Smooth muscle cell of the brain vasculature (primary cell): ENCODE data around the gene KRTAP4-11.
"Not testable (repeated sequence)": the region's sequence is repeated elsewhere in the genome, so short reads cannot be mapped to it uniquely, and the experiment has no call there.

ENCODE experiments used
- DNase-seq: peaks from one replicate; pipeline ENCODE4 v3.0.0-alpha.2; 2012; ENCODE audit warnings: low read depth, low spot score

KRTAP4-11 gene

DNA sequence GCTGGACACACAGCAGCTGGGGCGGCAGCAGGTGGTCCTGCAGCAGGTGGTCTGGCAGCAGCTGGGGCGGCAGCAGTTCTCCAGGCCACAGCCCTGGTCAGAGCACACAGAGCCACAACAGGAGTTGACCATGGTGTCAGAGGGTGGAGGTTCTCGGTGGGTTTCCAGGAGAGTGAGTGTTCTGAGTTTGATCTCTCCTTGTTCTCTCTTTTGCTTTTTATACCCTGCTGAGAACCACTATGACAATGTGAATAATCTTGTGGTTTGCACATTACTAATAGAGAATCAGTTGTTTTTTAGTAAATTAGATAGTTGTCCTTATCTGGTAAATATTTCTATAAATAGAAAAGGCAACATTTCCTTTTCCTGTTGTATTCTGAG, 5.8 kb upstream of the KRTAP4-11 start, which contains the start of gene KRTAP4-12:
Gene KRTAP4-12 (minus strand): TSS at position 192 of the 381 bp plus-strand sequence. CDS start 60 bp downstream, at position 132.
- DNase-seq, result not testable (repeated sequence)

DNA sequence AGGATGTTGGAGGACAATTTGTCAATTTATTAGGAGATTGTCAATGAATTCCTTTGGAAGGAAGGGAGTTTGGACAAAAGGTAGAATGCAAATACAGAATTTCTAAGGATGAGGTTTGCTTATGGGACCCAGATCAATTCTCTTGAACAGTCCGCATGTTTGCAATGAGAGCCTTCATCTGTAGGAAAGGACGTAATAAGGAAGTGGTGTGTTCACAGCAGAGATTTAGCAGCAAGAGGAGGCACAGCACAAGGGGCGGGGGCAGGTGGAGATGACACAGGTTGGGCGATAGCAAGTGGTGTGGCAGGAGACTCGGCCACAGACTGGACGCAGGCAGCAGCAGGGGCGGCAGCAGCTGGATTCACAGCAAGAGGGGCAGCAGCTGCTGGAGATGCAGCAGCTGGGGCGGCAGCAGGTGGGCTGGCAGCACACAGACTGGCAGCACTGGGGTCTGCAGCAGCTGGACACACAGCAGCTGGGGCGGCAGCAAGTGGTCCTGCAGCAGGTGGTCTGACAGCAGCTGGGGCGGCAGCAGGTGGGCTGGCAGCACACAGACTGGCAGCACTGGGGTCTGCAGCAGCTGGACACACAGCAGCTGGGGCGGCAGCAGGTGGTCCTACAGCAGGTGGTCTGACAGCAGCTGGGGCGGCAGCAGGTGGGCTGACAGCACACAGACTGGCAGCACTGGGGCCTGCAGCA, 5.3 kb upstream of the KRTAP4-11 start:
- not testable (repeated sequence) for DNase-seq

DNA sequence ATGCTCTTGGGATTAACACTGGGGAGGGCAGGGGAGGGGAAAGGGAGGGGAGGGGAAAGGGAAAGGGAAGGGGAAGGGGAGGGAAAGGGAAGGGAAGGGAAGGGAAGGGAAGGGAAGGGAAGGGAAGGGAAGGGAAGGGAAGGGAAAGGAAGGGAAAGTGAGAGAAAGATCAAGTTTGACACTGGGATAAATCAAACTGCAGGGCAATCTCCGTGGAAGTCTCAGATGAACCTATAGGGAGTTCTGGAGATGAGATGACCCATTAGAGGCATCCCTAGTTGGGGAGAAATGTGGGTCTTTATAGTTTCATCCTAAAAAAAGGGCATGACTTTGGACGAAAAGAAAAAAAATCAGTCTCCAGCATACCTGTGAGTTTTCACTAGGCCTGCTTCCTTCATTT, 3.6 kb upstream of the KRTAP4-11 start:
- no peak for DNase-seq

DNA sequence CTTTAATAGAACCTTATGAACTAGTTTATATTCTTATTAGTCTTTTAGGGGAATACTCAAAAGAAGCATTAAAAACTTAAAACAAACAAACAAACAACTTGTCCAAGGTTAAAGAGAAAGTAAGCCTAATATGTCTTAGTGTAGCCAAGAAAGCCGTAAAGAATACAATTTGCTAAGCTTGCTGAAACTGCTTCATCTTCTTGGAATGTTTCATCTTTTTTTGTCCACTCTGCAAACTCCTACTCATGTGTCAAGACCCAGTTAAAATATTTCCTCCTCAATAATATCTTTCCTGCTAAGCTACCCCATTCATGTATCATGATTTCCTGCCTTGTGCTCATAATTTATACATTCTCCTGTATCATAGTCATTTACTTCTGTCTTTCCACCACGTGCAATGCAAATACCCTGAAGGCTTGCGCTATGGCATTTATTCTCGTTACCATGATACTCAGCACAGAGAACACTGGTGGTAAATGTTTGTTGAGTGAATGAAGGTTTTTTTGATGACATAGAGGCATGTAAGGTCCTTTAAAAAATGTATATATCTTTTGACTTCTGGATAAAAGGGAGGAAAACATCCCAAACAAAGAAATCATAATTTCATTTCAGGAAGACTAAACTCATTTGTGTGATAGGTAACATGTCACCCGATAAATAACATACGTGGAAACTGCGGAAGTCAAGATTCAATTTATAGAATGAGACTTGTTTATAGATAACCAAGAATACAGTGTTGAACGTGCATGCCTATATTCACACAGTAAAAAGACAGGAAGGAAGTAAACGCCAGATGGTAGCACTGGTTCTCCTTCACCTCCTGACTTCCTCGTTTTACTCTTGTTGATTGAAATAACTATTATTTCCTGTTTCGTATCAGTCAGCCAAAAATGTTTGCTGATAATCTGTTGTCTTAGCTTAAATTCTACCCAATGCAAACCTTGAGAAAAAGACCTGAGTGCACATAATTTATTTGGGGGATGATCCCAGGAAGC, 1.8 kb upstream of the KRTAP4-11 start:
- DNase-seq, result not testable (repeated sequence)

DNA sequence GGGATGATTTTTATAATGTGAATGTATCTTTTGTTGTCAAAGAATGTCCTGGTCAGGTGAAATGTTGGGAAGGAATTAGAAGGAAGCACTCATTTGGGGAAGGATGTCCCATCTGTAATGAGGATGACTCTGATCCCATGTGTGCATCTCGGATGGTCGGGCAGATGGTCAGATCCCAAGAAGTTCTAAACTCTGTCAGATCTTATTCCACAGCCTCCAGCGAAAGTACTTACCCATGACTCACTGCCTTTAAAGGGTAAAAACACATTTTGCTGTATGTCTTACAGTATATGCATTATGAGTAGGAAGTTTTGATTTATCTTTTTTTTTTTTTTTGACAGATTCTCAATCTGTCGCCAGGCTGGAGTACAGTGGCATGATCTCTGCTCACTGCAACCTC, 548 bp upstream of the KRTAP4-11 start:
- DNase-seq, result no peak

DNA sequence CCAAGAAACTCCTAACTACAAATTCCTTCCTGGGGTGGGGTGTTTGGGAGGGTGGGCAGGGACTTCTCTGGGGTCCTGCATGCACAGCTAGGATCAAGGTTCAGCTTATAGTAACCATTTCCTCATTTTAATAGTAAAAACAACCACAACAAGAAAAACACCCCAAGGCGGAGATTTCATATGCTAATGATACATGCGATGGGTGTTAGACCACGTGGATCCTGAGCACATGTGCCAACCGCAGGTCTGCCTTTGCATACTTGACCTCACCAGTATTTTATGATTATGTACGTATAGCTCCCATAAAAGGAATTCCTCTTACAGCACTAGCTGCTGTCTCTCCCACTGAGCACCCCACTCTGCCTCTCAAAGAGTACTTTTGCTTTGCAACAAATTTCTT, 1.9 kb downstream of the KRTAP4-11 start:
- DNase-seq, result no peak

DNA sequence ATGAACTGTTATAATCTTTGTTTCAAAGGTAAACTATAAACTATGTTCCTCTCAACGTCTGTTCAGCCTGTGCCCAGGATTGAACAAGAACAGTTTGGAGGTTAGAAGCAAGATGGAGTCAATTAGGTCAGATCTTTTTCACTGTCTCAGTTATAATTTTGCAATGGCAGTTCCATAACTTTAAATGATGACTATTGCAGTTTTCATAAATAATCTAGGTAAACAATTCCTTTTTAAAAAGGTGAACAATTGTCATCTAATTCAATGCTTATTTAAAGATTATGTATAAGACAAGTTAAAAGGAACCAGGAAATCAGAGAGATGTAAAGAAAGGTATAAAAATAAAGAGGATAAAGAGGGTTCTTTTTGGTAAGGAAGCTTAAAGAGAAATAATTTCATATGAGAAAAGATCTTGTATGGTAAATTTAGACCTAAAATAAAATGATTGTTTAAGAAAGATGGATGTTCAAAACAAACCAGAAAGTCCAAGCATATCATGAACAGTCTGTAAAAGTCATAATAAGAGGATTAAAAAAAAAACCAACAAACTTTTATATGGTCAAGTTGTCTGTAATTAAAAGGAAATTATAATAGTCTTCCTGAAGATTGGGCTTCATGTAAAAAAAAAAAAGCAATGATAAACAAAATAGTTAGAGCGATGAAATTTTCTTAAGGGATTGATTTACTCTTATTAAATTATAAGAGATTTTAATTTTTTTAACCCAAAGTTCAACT, 6.9 kb downstream of the KRTAP4-11 start:
- DNase-seq, result no peak

DNA sequence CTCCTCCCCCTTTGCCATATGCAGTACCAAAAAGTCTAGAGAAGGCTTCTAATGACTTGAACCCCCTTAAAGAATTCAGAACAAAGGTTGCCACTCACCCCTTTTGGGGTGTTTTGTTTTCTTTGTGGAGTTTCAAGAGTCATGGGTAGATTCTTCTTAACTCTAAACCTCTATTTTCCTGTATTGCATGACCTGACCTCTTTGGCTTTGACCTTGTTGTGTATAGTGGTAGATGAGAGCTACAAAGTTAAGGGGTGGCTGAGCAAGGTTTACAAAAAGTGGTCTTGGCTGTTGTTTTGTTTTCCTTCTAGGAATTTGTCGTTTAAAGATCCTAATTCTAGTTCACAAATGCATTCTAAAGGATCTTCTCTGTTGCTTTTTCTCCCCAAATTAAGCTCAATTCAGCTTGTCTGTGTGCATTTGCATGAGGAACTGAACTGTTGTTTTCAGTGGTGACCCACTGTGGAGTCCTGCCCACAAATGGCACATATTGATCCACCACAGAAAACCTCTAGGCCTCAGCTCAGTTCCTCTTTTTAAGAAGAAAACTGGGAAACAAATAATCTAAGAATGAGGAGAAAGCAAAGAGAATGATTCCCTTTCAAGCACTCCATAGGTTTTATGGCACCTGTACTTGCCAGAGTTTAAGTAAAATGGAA, 9.3 kb downstream of the KRTAP4-11 start:
- DNase-seq, result not testable (repeated sequence)

DNA sequence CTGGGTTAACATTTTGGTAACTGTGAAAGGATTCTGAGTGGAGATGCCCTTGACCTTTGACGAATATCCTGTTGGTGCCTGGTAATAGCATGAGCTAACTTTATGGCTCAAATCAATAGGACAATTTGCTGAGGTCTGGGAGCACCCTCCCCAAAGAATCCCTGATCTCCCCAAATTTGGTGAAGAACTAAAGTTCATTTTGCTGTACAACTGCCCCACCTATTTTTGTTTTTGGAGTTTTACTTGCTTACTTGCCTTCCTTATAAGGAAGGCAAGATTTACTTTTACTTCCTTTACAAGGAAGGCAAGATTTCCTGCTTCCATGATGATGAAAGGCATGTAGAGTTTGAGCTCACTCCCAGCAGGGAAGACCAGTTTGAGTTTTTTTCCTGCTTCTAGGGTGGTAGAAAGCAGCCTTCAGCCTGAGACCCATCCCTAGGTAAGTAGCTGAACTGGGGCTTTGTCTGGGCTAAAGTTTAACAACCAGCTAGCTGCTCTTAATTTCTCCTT, 10.2 kb downstream of the KRTAP4-11 start:
- no peak for DNase-seq

DNA sequence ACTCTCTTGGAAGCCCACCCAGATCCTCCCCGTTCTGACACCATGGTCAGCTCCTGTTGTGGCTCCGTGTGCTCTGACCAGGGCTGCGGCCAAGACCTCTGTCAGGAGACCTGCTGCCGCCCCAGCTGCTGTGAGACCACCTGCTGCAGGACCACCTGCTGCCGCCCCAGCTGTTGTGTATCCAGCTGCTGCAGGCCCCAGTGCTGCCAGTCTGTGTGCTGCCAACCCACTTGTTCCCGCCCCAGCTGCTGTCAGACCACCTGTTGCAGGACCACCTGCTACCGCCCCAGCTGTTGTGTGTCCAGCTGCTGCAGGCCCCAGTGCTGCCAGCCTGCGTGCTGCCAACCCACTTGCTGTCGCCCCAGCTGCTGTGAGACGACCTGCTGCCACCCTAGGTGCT, 12.8 kb downstream of the KRTAP4-11 start, which contains the start of gene KRTAP4-9:
Gene KRTAP4-9 (plus strand): TSS at position 43 of the 400 bp plus-strand sequence. CDS start 0 bp downstream, at position 43.
- DNase-seq, result not testable (repeated sequence)

DNA sequence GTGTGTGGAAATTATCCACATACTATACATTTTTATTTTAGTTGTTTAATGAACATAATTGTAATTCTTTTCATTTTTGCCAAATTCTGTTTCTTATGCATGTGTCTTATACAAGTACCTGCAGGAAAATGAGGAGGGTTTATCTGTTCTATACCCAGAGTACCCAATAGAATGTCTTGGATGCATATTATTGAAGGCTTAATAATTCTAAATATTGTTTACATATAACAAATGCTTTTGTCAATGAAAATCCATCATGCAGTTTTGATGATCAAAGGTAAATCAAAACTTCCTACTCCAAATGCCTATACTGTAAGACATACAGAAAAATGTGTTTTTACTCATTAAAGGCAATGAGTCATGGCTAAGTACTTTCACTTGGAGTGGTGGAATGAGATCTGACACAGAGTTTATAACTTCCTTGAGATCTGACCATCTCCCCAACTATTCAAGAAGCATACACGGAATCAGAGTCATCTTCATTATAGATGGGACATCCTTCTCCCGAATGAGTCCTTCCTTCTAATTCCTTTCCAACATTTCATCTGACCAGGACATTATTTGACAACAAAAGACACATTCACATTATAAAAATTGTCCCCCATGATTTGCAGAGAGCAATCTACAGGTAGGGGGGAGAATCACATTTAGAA, 13.7 kb downstream of the KRTAP4-11 start:
- not testable (repeated sequence) for DNase-seq

DNA sequence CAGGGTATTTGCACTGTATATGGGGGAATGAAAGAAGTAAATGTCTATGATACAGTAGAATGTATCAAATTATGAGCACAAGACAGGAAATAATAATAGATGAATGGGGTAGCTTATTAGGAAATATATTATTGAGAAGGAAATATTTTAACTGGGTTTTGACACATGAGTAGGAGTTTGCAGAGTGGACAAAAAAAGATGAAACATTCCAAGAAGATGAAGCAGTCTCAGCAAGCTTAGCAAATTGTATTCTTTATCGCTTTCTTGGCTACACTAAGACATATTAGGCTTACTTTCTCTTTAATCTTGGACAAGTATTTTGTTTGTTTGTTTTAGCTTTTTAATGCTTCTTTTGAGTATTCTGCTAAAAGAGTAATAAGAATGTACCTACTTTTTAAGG, 14.3 kb downstream of the KRTAP4-11 start:
- DNase-seq, result no peak

DNA sequence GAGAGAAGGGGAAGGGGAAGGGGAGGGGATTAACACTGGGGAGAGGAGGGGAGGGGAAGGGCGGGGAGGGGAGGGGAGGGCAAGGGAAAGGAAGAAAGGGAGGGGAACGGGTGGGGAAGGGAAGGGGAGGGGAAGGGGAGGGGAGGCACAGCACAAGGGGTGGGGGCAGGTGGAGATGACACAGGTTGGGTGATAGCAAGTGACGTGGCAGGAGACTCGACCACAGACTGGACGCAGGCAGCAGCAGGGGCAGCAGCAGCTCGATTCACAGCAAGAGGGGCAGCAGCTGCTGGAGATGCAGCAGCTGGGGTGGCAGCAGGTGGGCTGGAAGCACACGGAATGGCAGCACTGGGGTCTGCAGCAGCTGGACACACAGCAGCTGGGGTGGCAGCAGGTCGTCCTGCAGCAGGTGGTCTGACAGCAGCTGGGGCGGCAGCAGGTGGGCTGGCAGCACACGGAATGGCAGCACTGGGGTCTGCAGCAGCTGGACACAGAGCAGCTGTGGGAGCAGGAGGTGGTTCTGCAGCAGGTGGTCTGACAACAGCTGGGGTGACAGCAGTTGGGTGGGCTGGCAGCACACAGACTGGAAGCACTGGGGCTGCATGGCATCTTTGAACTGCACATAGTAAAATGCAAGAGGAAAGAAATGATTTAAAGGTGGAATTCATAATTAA, 16.4 kb downstream of the KRTAP4-11 start, which contains the start of gene KRTAP4-16:
Gene KRTAP4-16 (minus strand): TSS at position 624 of the 674 bp plus-strand sequence. CDS start 0 bp downstream, at position 624.
- DNase-seq, result no peak

DNA sequence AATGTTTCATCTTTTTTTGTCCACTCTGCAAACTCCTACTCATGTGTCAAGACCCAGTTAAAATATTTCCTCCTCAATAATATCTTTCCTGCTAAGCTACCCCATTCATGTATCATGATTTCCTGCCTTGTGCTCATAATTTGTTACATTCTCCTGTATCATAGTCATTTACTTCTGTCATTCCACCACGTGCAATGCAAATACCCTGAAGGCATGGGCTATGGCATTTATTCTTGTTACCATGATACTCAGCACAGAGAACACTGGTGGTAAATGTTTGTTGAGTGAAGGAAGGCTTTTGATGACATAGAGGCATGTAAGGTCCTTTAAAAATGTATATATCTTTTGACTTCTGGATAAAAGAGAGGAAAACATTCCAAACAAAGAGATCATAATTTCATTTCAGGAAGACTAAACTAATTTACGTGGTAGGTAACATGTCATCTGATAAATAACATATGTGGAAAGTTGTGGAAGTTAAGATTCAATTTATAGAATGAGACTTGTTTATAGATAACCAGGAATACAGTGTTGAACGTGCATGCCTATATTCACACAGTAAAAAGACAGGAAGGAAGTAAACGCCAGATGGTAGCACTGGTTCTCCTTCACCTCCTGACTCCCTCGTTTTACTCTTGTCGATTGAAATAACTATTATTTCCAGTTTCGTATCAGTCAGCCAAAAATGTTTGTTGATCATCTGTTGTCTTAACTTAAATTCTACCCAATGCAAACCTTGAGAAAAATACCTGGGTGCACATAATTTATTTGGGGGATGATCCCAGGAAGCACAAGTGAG, 18.3 kb downstream of the KRTAP4-11 start:
- not testable (repeated sequence) for DNase-seq

DNA sequence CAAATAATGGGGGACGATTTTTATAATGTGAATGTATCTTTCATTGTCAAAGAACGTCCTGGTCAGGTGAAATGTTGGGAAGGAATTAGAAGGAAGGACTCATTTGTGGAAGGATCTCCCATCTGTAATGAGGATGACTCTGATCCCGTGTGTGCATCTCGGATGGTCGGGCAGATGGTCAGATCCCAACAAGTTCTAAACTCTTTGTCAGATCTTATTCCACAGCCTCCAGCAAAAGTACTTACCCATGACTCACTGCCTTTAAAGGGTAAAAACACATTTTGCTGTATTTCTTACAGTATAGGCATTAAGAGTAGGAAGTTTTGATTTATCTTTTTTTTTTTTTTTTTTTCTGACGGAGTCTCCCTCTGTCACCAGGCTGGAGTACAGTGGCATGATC, 19.7 kb downstream of the KRTAP4-11 start:
- no peak for DNase-seq

DNA sequence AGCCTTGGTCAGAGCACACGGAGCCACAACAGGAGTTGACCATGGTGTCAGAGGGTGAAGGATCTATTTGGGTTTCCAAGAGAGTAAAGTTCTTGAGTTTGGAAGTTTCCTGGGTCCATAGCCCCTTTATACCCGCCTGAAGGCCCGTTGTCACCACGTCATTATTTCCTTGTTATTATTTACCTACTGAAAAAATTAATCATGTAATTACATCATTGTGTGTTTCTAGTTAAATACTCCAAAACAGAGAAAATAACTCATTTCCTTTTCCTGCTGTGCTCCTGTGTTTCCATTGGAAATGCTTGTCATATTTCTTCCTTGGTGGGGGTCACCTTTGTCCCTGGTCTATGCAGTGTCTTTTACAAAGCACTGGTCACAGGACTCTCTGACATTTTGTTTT, 20.1 kb downstream of the KRTAP4-11 start, which contains the start of gene KRTAP4-8:
Gene KRTAP4-8 (minus strand): TSS at position 101 of the 400 bp plus-strand sequence. CDS start 58 bp downstream, at position 43.
- DNase-seq, result no peak

DNA sequence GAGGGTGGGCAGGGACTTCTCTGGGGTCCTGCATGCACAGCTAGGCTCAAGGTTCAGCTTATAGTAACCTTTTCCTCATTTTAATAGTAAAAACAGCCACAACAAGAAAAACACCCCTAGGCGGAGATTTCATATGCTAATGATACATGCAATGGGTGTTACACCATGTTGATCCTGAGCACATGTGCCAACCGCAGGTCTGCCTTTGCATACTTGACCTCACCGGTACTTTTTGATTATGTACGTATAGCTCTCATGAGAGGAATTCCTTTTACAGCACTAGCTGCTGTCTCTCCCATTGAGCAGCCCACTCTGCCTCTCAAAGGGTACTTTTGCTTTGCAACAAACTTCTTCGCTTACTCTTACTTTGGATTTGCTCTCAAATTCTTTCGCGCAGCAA, 22.1 kb downstream of the KRTAP4-11 start:
- no peak for DNase-seq

DNA sequence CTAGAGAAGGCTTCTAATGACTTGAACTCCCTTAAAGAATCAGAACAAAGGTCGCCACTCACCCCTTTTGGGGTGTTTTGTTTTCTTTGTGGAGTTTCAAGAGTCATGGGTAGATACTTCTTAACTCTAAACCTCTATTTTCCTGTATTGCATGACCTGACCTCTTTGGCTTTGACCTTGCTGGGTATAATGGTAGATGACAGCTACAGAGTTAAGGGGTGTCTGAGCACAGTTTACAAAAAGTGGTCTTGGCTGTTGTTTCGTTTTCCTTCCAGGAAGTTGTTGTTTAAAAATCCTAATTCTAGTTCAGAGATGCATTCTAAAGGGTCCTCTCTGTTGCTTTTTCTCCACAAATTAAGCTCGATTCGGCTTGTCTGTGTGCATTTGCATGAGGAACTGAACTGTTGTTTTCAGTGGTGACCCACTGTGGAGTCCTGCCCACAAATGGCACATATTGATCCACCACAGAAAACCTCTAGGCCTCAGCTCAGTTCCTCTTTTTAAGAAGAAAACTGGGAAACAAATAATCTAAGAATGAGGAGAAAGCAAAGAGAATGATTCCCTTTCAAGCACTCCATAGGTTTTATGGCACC, 29.3 kb downstream of the KRTAP4-11 start:
- DNase-seq, result not testable (repeated sequence)
